Bronchial epithelial cell (primary cell): ENCODE data around the gene UTP15. TPM values are rescaled to one million over a fixed set of nuclear protein-coding genes. Genes with fewer than 3 reads are reported as not detected.

Experiments used
- DNase-seq: peaks from one replicate; pipeline ENCODE4 v3.0.0-alpha.2; 2010; ENCODE audit warnings: low read depth
- FAIRE-seq: peaks from 2 replicates; lab custom pipeline; 2011; peaks lifted over from hg19 to GRCh38; lab: Jason Lieb, UNC
- H3K27me3 ChIP-seq: 2 replicates; pipeline ENCODE4 v1.5.1; 2011; ENCODE audit warnings: low read length; ENCODE audit not compliant: control insufficient read depth, insufficient read depth
- H3K36me3 ChIP-seq: 2 replicates; pipeline ENCODE4 v1.5.1; 2011; ENCODE audit warnings: low read length; ENCODE audit not compliant: control insufficient read depth, insufficient read depth
- H3K4me3 ChIP-seq: 2 replicates; pipeline ENCODE4 v1.5.1; 2011; ENCODE audit warnings: mild to moderate bottlenecking, low read depth, low read length, control low read depth
- CTCF ChIP-seq: IDR thresholded peaks from 2 replicates; pipeline ENCODE4 v1.5.1; 2011; ENCODE audit warnings: mild to moderate bottlenecking, moderate library complexity, low read length, control low read depth, inconsistent platforms; ENCODE audit not compliant: insufficient read depth, severe bottlenecking
- total RNA-seq: library from RNA; depleted of rRNA; stranded (reverse); fragments of >200 nt; gene quantifications from 2 replicates; pipeline ENCODE4 v1.2.1, GENCODE V29; 2014

UTP15 gene
- total RNA-seq, 1 donor from 2014 or later: 45.0 TPM

- no peaks in the 10 kb centered on the region for H3K27me3 ChIP-seq
- no peak overlapping the region for H3K4me3 ChIP-seq
- TF ChIP-seq CTCF: no peak
- H3K36me3 ChIP-seq: no peaks in the 10 kb centered on the region
- DNase-seq (peak; percentile 44), FAIRE-seq (no peak)
Measured at GRCh38 chr5:73617510-73618279, 52.2 kb downstream of the UTP15 start.

- TF ChIP-seq CTCF: no peak
- Histone ChIP-seq H3K27me3 (no peaks in the 10 kb centered on the region), H3K4me3 (no peak overlapping the region), H3K36me3 (no peaks in the 10 kb centered on the region)
- FAIRE-seq (no peak), DNase-seq (no peak)
Measured at GRCh38 chr5:73619606-73620333, 54.2 kb downstream of the UTP15 start.

GRCh38 chr5:73620334-73620687 is 54.8 kb downstream of the UTP15 start:
- H3K36me3 ChIP-seq: no peaks in the 10 kb centered on the region
- FAIRE-seq (no peak), DNase-seq (no peak)
- no peak overlapping the region for H3K4me3 ChIP-seq
- no peaks in the 10 kb centered on the region for H3K27me3 ChIP-seq
- TF ChIP-seq CTCF: no peak

GRCh38 chr5:73623060-73623459 is 57.5 kb downstream of the UTP15 start:
- Histone ChIP-seq H3K27me3 (no peaks in the 10 kb centered on the region), H3K4me3 (no peak overlapping the region), H3K36me3 (no peaks in the 10 kb centered on the region)
- no peak for DNase-seq
- no peak for TF ChIP-seq CTCF
- no peak for FAIRE-seq

- FAIRE-seq (no peak), DNase-seq (no peak)
- no peak overlapping the region for H3K4me3 ChIP-seq
- no peaks in the 10 kb centered on the region for H3K36me3 ChIP-seq
- TF ChIP-seq CTCF: no peak
- H3K27me3 ChIP-seq: no peaks in the 10 kb centered on the region
Measured at GRCh38 chr5:73623901-73624404, 58.4 kb downstream of the UTP15 start.
